HepG2 (cell line): ENCODE results near the gene EHBP1. TPM values are rescaled to one million over a fixed set of nuclear protein-coding genes. Genes with fewer than 3 reads are reported as not detected.

Experiments used
- CAMTA2 ChIP-seq: sonication (generic); formaldehyde crosslinking; IDR thresholded peaks from 2 replicates; pipeline ENCODE4 v1.4.0; 2020; ENCODE audit warnings: mild to moderate bottlenecking, missing genetic modification reagents, borderline replicate concordance
- CSRNP2 ChIP-seq: sonication (generic); formaldehyde crosslinking; conservative IDR thresholded peaks from 2 replicates; pipeline ENCODE4 v1.8.0; 2022; ENCODE audit warnings: low read depth, missing genetic modification reagents
- HNF1A ChIP-seq, 2 experiments: sonication (generic) in 1 of 2; formaldehyde crosslinking in 1 of 2; IDR thresholded peaks; 2 replicates each; pipeline versions ENCODE4 v1.4.0 to v1.6.1; 2016 to 2020; ENCODE audit warnings: borderline replicate concordance in 1 of 2, low read depth in 1 of 2, mild to moderate bottlenecking in 1 of 2, missing genetic modification reagents in 1 of 2
- MLX ChIP-seq: IDR thresholded peaks from 2 replicates; pipeline ENCODE4 v1.6.1; 2016
- NFIC ChIP-seq: IDR thresholded peaks from 2 replicates; pipeline ENCODE4 v1.6.1; 2012; ENCODE audit warnings: mild to moderate bottlenecking, low read length, inconsistent platforms
- SRSF1 ChIP-seq: fragments of 200-400 bp; formaldehyde crosslinking; optimal IDR thresholded peaks from 2 replicates; pipeline ENCODE3; 2017; ENCODE audit warnings: mild to moderate bottlenecking, low read depth, low read length, moderate library complexity
- ZBTB46 ChIP-seq: sonication (generic); formaldehyde crosslinking; IDR thresholded peaks from 2 replicates; pipeline ENCODE4 v1.4.0; 2020; ENCODE audit warnings: mild to moderate bottlenecking, missing genetic modification reagents, borderline replicate concordance
- ZNF20 ChIP-seq: sonication (generic); formaldehyde crosslinking; IDR thresholded peaks from 2 replicates; pipeline ENCODE4 v1.4.0; 2020; ENCODE audit warnings: mild to moderate bottlenecking, moderate library complexity, missing genetic modification reagents
- ZNF318 ChIP-seq: sonication (generic); formaldehyde crosslinking; IDR thresholded peaks from 2 replicates; pipeline ENCODE4 v1.4.0; 2020; ENCODE audit warnings: mild to moderate bottlenecking, missing genetic modification reagents
- ZNF556 ChIP-seq: sonication (generic); formaldehyde crosslinking; IDR thresholded peaks from 2 replicates; pipeline ENCODE4 v1.4.0; 2020; ENCODE audit warnings: mild to moderate bottlenecking, missing genetic modification reagents, borderline replicate concordance
- ZNF652 ChIP-seq: IDR thresholded peaks from 2 replicates; pipeline ENCODE4 v1.6.1; 2016; ENCODE audit warnings: low read depth, borderline replicate concordance
- ZNF660 ChIP-seq: sonication (generic); formaldehyde crosslinking; IDR thresholded peaks from 2 replicates; pipeline ENCODE4 v1.5.1; 2020; ENCODE audit warnings: mild to moderate bottlenecking, low read depth, missing genetic modification reagents, borderline replicate concordance
- polyA plus RNA-seq, 8 experiments: library from polyadenylated mRNA; depleted of rRNA in 3 of 8; stranded (reverse) in 7 of 8; unstranded in 1 of 8; fragments of >200 nt; fragmentation: Illumina TruSeq in 4 of 8; extraction: Trizol in 4 of 8; gene quantifications; 2 replicates each; pipeline versions ENCODE4 v1.2.1 to v1.2.3, GENCODE V29; 2011 to 2016; ENCODE audit warnings: low read depth in 4 of 8, missing spikeins in 1 of 8, mixed read lengths in 1 of 8; ENCODE audit not compliant: insufficient read depth in 1 of 8
- total RNA-seq, 5 experiments: library from RNA; depleted of rRNA; stranded (reverse); fragments of >200 nt; fragmentation: Illumina TruSeq; extraction: Trizol; gene quantifications; 2 replicates each; pipeline ENCODE4 v1.2.3, GENCODE V29; 2016; ENCODE audit warnings: low read depth in 1 of 5

Gene EHBP1
- total and polyA plus RNA-seq, 2 of the 13 experiments (the other 11 are each of a cell fraction or from before 2014, with no cell fraction given), result 93.5 to 146 TPM

GRCh38 chr2:62704654-62705006, 883 bp upstream of the EHBP1 start (continued):
- TF ChIP-seq ZNF318 (no peak), ZNF652 (no peak), ZNF556 (CRISPR knock-in tag) (0 out of 2 replicates have a peak, but pooled peaks have one; percentile 20), SRSF1 (no peak), HNF1A (IDR thresholded peaks at IDR 0.05; ENCODE audit: low read depth) (no peak), HNF1A (CRISPR knock-in tag; IDR thresholded peaks at IDR 0.05; ENCODE audit: borderline replicate concordance) (no peak), ZBTB46 (CRISPR knock-in tag) (no peak), NFIC (0 out of 2 replicates have a peak, but pooled peaks have one; percentile 54), ZNF660 (CRISPR knock-in tag) (no peak), CSRNP2 (CRISPR knock-in tag) (no peak), MLX (CRISPR knock-in tag) (no peak), ZNF20 (CRISPR knock-in tag) (0 out of 2 replicates have a peak, but pooled peaks have one; percentile 15), CAMTA2 (no peak)
